Karpas-422 (cell line): Measurements from ENCODE around the gene DYRK1A. TPM values are rescaled to one million over a fixed set of nuclear protein-coding genes. Genes with fewer than 3 reads are reported as not detected.

Experiments used
- DNase-seq: peaks from one replicate; pipeline ENCODE4 v3.0.0-alpha.2; 2015
- H2AFZ ChIP-seq: fragments of 200-600 bp; sonication (generic); 2 replicates; pipeline ENCODE4 v1.6.1; 2014; ENCODE audit warnings: antibody characterized with exemption, low read length, mixed read lengths
- H3K27ac ChIP-seq: fragments of 200-600 bp; sonication (generic); 2 replicates; pipeline ENCODE4 v1.5.1; 2014; ENCODE audit warnings: mild to moderate bottlenecking, low read length, moderate library complexity
- H3K27me3 ChIP-seq: fragments of 200-600 bp; sonication (generic); 2 replicates; pipeline ENCODE4 v1.6.1; 2014; ENCODE audit warnings: low read length, mixed read lengths
- H3K36me3 ChIP-seq: fragments of 200-600 bp; sonication (generic); 2 replicates; pipeline ENCODE4 v1.6.1; 2014; ENCODE audit warnings: low read length, mixed read lengths; ENCODE audit not compliant: insufficient read depth
- H3K4me1 ChIP-seq: fragments of 200-600 bp; sonication (generic); 2 replicates; pipeline ENCODE4 v1.6.1; 2014; ENCODE audit warnings: mild to moderate bottlenecking, low read length, mixed read lengths
- H3K4me2 ChIP-seq: fragments of 200-600 bp; sonication (generic); 2 replicates; pipeline ENCODE4 v1.6.1; 2014; ENCODE audit warnings: low read length, low read depth, mild to moderate bottlenecking; ENCODE audit not compliant: poor library complexity, severe bottlenecking
- H3K4me3 ChIP-seq: fragments of 200-600 bp; sonication (generic); 2 replicates; pipeline ENCODE4 v1.5.1; 2014; ENCODE audit warnings: mild to moderate bottlenecking, antibody characterized with exemption, low read length, mixed read lengths
- H3K79me2 ChIP-seq: fragments of 200-600 bp; sonication (generic); 2 replicates; pipeline ENCODE4 v1.6.1; 2014; ENCODE audit warnings: mild to moderate bottlenecking, low read length, mixed read lengths
- H3K9ac ChIP-seq: fragments of 200-600 bp; sonication (generic); 2 replicates; pipeline ENCODE4 v1.6.0; 2014; ENCODE audit warnings: low read length
- H3K9me2 ChIP-seq: fragments of 200-600 bp; sonication (generic), shearing (Covaris generic); replicated peaks from 2 replicates; pipeline ENCODE4 v1.6.0; 2014; ENCODE audit warnings: mild to moderate bottlenecking, low read length, moderate library complexity; ENCODE audit not compliant: insufficient read depth
- H3K9me3 ChIP-seq: fragments of 300-700, 200-600 bp; sonication (generic); 2 replicates; pipeline ENCODE4 v1.6.1; 2014; ENCODE audit warnings: low read length, mixed read lengths
- H4K20me1 ChIP-seq: fragments of 200-600 bp; sonication (generic); 2 replicates; pipeline ENCODE4 v1.6.1; 2014; ENCODE audit warnings: mild to moderate bottlenecking, antibody characterized with exemption, low read length, low read depth; ENCODE audit not compliant: insufficient read depth
- total RNA-seq: library from RNA; depleted of rRNA; stranded (reverse); fragments of >200 nt; shearing (Covaris generic); gene quantifications from 2 replicates; pipeline ENCODE4 v1.2.3, GENCODE V29; 2014; ENCODE audit warnings: low replicate concordance

The DYRK1A gene
- total RNA-seq, 1 experiment from 2014 or later, result 98.2 TPM

DNA sequence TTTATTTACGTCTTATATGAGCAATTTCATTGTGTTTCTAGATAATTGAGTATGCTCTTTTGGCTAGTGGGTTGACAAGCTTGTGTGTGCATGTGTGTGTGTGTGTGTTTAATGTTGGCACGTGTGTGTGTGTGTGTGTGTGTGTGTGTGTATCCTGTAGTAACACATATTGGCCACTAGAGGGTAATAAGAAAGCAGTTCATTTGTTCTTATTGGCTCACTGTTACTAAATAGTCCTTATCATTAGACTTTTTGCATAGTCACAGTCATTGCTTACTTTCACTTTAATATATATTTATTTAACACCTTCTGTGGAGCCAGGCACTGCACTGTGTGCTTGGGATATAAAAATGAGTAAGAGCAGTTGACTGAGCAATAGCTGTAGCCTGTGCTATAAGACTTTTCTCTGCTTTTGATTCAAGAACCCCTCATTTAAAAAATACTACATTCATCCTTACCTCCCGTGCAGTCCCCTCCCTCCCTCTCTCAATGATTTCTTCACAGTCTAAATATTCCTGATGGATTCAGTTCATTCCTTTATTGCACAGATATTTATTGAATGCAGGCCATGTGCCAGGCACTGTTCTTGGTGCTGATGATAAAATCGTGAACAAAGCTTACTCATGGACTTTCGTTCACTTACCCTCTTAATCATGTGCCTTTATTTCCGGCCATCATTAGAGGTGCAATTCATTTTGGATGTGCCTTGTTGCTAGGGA is 96.7 kb downstream of the DYRK1A start:
- H3K27ac ChIP-seq, result no peak overlapping the region
- no peak overlapping the region for H3K9ac ChIP-seq
- H3K79me2 ChIP-seq, result peaks cover 99% of the 10 kb centered on the region
- no peaks in the 10 kb centered on the region for H3K9me3 ChIP-seq
- no peaks in the 10 kb centered on the region for H3K9me2 ChIP-seq
- H3K27me3 ChIP-seq, result no peaks in the 10 kb centered on the region
- peaks cover 75% of the 10 kb centered on the region for H3K4me1 ChIP-seq
- peak; percentile 82 for DNase-seq
- peak overlapping the region; percentile 39 for H3K4me2 ChIP-seq
- 0 out of 2 replicates have a peak, but pooled peaks cover 4% of the 10 kb centered on the region for H3K36me3 ChIP-seq
- no peak overlapping the region for H3K4me3 ChIP-seq
- H2AFZ ChIP-seq, result no peak overlapping the region
- no peaks in the 10 kb centered on the region; the same call in 1 of the 2 replicates for H4K20me1 ChIP-seq

DNA sequence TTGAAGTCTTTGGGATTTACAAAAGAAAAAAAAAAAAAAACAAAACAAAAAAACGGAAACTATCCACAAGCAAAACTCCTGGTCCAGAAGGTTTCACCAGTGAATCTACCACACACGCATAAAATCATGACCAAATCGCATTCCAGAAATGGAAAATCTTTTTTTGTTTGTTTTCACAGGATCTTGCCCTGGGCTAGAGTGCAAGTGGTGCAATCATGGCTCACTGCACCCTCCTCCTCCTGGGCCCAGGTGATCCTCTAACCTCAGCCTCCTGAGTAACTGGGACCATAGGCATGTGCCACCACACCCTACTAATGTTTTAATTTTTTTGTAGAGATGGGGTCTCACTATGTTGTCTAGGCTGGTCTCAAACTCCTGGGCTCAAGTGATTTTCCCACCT is 100.5 kb downstream of the DYRK1A start:
- H3K79me2 ChIP-seq, result peaks cover 100% of the 10 kb centered on the region
- peaks cover 53% of the 10 kb centered on the region for H3K4me1 ChIP-seq
- no peak overlapping the region for H3K27ac ChIP-seq
- H3K9me3 ChIP-seq, result no peaks in the 10 kb centered on the region
- no peaks in the 10 kb centered on the region; the same call in 1 of the 2 replicates for H4K20me1 ChIP-seq
- H3K4me2 ChIP-seq, result no peak overlapping the region
- H3K4me3 ChIP-seq, result no peak overlapping the region
- H2AFZ ChIP-seq, result no peak overlapping the region
- no peak for DNase-seq
- peaks cover 12% of the 10 kb centered on the region; the same call in 1 of the 2 replicates for H3K36me3 ChIP-seq
- no peaks in the 10 kb centered on the region for H3K27me3 ChIP-seq
- H3K9me2 ChIP-seq, result no peaks in the 10 kb centered on the region
- no peak overlapping the region for H3K9ac ChIP-seq

DNA sequence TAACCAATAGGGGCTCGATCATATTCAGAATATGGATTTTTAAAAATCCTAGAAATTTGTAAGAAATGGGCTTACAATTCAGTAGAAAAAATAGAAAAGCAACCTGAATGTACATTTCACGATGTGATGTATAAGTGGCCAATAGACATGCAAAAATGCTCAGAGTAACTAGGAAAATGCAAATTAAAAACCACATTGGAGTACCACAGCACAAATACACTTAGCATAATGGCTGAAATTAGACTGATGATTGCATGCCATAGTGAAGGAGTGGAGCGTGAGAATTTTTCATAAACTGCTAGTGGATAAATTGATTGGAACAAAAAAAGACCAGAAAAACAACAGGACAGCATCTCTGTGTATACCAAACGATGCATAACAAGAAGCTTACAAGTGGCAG is 102.3 kb downstream of the DYRK1A start:
- no peak for DNase-seq
- Histone ChIP-seq H3K9ac (no peak overlapping the region), H3K79me2 (peaks cover 100% of the 10 kb centered on the region), H2AFZ (no peak overlapping the region), H3K27ac (0 out of 2 replicates have a peak overlapping the region, but pooled peaks have one; percentile 16), H3K9me3 (no peaks in the 10 kb centered on the region), H4K20me1 (no peaks in the 10 kb centered on the region), H3K4me1 (peaks cover 56% of the 10 kb centered on the region), H3K36me3 (peaks cover 27% of the 10 kb centered on the region; the same call in 1 of the 2 replicates), H3K4me3 (no peak overlapping the region), H3K4me2 (no peak overlapping the region), H3K27me3 (no peaks in the 10 kb centered on the region), H3K9me2 (no peaks in the 10 kb centered on the region)

DNA sequence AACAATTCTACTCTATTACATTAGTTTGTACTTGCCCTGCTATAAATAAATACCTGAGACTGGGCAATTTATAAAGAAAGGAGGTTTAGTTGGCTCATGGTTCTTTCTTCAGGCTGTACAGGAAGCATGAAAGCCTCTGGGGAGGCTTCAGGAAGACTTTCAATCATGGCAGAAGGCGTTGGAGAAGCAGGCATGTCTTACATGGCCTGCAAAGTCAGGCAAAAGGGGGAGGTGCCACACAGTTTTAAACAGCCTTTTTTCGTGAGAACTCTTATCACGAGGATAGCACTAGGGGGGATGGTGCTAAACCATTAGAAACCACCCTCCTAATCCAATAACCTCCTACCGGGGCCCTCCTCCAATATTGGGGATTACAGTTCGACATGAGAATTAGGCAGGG is 102.9 kb downstream of the DYRK1A start:
- Histone ChIP-seq H3K9ac (no peak overlapping the region), H3K27ac (no peak overlapping the region), H3K9me2 (no peaks in the 10 kb centered on the region), H4K20me1 (no peaks in the 10 kb centered on the region), H3K36me3 (peaks cover 27% of the 10 kb centered on the region; the same call in 1 of the 2 replicates), H3K4me1 (peaks cover 57% of the 10 kb centered on the region), H3K4me3 (no peak overlapping the region), H2AFZ (no peak overlapping the region), H3K79me2 (peaks cover 99% of the 10 kb centered on the region), H3K9me3 (no peaks in the 10 kb centered on the region), H3K4me2 (no peak overlapping the region), H3K27me3 (no peaks in the 10 kb centered on the region)
- DNase-seq, result no peak

DNA sequence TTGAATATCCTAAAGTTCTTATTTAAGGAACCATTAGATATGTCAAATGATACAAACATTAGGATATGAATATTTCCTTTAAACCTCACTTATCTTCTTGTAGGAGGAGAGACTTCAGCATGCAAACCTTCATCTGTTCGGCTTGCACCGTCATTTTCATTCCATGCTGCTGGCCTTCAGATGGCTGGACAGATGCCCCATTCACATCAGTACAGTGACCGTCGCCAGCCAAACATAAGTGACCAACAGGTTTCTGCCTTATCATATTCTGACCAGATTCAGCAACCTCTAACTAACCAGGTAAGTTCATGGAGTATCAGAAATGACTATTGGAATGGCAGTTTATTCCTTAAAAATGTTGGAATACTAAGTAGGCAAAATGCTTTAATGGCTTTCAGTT is 106.0 kb downstream of the DYRK1A start:
- Histone ChIP-seq H3K4me2 (no peak overlapping the region), H2AFZ (no peak overlapping the region), H3K9ac (no peak overlapping the region), H3K4me3 (no peak overlapping the region), H3K79me2 (peaks cover 99% of the 10 kb centered on the region), H3K27ac (no peak overlapping the region), H4K20me1 (0 out of 2 replicates have a peak, but pooled peaks cover 15% of the 10 kb centered on the region), H3K27me3 (no peaks in the 10 kb centered on the region), H3K4me1 (peaks cover 51% of the 10 kb centered on the region), H3K36me3 (peaks cover 23% of the 10 kb centered on the region; the same call in 1 of the 2 replicates), H3K9me2 (no peaks in the 10 kb centered on the region), H3K9me3 (no peaks in the 10 kb centered on the region)
- DNase-seq, result no peak

DNA sequence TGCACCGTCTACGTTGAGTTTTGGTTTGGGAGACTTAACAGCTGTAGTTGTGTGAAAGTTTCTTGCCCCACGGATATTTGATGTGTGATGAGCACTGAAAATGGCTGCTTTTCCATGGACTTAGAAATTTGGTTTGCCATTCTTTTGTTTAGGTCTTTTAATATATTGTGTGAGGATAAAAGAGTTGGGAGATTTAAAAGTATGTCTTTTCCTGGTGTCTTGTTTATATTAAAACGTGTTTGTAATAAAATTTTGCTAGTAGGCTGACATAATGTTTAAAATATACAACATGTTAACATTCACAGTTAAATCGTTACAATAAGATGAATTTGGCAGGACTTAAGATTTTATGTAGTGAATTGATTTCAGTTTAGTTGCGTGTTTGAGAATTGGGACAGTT is 106.9 kb downstream of the DYRK1A start:
- DNase-seq, result no peak
- Histone ChIP-seq H3K9ac (no peak overlapping the region), H3K4me1 (peaks cover 42% of the 10 kb centered on the region), H2AFZ (no peak overlapping the region), H3K79me2 (peaks cover 97% of the 10 kb centered on the region), H3K4me2 (no peak overlapping the region), H3K36me3 (peaks cover 23% of the 10 kb centered on the region; the same call in 1 of the 2 replicates), H4K20me1 (0 out of 2 replicates have a peak, but pooled peaks cover 15% of the 10 kb centered on the region), H3K27ac (no peak overlapping the region), H3K9me3 (no peaks in the 10 kb centered on the region), H3K4me3 (no peak overlapping the region), H3K9me2 (no peaks in the 10 kb centered on the region), H3K27me3 (no peaks in the 10 kb centered on the region)

DNA sequence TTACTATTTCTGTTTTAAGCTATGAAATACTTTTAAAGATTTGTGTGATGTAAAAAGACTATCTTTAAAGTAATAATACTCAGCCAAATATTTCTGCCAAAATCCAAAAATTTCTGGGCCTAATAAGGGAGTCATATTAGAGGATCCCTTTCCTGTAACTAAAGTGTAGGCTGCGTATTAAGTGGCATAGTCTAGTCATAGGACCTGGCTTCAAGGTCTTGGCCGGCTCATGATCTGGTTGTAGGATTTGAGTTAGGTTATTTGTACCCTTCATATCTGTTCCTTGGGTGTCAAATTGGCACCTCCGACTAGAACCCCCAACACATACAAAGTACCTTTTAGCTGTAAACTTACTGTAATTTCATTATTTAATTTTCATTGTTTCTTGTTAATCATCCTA is 107.8 kb downstream of the DYRK1A start:
- peaks cover 35% of the 10 kb centered on the region for H3K4me1 ChIP-seq
- H3K79me2 ChIP-seq, result peaks cover 97% of the 10 kb centered on the region
- H2AFZ ChIP-seq, result no peak overlapping the region
- H3K27me3 ChIP-seq, result no peaks in the 10 kb centered on the region
- H3K9me2 ChIP-seq, result no peaks in the 10 kb centered on the region
- H3K4me2 ChIP-seq, result no peak overlapping the region
- H3K36me3 ChIP-seq, result peaks cover 25% of the 10 kb centered on the region; the same call in 1 of the 2 replicates
- DNase-seq, result no peak
- no peak overlapping the region for H3K4me3 ChIP-seq
- H4K20me1 ChIP-seq, result 0 out of 2 replicates have a peak, but pooled peaks cover 15% of the 10 kb centered on the region
- H3K9ac ChIP-seq, result no peak overlapping the region
- no peaks in the 10 kb centered on the region for H3K9me3 ChIP-seq
- peak overlapping the region; percentile 27; the same call in 1 of the 2 replicates for H3K27ac ChIP-seq

DNA sequence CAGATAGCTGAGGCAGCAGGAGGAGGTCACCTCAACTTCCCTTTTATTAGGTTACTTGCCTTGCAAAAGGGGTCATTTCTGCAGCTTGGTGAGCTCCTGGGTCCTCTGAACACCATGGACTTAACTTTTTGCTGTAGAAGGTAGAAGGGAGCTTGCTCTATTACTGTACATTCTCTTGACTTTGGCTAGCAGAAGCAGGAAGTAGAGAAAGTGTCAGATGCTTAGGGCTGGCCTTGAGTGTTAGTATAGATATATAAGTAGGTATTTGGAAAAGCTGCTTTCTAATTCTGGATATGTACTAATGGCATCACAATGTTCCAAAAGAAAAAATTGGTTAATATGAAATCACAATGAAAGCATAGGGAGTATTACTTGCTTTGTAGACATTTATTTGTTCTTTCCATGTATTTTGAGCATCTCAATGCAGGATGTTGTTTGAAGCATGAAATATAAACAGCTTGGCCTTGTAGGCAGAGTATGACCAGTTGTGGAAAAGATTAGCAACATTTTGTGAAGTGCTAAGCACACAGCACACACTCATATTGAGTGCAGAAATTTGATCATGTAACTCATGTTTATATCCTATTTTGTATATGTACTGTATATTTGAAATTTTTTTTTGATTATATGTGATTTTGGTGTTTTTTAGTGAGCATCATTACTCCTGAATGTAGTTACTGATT is 108.8 kb downstream of the DYRK1A start:
- Histone ChIP-seq H4K20me1 (0 out of 2 replicates have a peak, but pooled peaks cover 15% of the 10 kb centered on the region), H3K36me3 (peaks cover 30% of the 10 kb centered on the region; the same call in 1 of the 2 replicates), H3K4me2 (no peak overlapping the region), H2AFZ (no peak overlapping the region), H3K9me3 (no peaks in the 10 kb centered on the region), H3K27me3 (no peaks in the 10 kb centered on the region), H3K27ac (peak overlapping the region; percentile 27; the same call in 1 of the 2 replicates), H3K4me3 (no peak overlapping the region), H3K79me2 (peaks cover 96% of the 10 kb centered on the region), H3K9me2 (no peaks in the 10 kb centered on the region), H3K4me1 (peaks cover 35% of the 10 kb centered on the region), H3K9ac (no peak overlapping the region)
- no peak for DNase-seq
